HG03354 (cell line): ENCODE data around the gene FAF1.

Experiments used
- ATAC-seq: cut with Tn5 transposase; IDR thresholded peaks from one replicate; pipeline ENCODE4 v1.9.1; 2021; ENCODE audit warnings: mild to moderate bottlenecking; ENCODE audit not compliant: unreplicated experiment, poor library complexity, severe bottlenecking

Gene FAF1

GRCh38 chr1:50426108-50426700, 533.9 kb downstream of the FAF1 start:
- no peak for ATAC-seq

DNA sequence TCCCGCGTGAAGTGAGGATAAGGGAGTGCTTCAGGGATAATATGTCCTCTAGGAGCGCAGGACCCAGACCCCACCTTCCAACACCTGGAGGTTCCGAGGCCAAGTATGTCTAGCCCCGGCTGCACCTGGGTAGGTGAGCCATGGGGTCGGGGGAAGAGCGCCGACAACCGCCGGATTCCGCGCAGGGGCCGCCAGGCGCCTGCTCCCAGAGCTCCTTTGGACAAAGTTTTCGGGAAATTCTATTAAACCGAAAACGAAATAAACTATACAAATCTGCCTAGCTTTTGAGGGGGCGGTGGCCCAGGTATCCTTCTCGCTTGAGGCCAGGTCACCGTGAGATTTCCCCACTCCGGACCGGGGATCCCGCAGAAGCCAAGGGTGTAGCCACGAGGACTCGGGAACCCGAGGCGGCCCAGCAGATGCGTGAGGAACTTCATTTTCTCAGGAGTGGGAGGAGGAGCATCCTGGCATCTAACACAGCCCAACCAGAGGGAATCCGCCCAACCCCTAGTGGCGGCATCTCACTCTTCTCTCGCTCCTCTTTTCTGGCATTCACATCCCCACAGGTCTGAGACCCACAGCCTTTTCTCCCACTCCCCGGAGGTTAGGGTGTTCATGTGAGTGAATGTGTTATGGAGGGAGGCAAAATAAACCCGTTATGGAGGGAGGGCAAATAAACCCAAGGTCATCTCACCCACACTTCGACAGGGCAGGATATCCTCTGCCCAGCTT, 534.5 kb downstream of the FAF1 start:
- ATAC-seq, result no peak

GRCh38 chr1:50424884-50425375, 535.1 kb downstream of the FAF1 start:
- ATAC-seq, result no peak

- no peak for ATAC-seq
Observed at GRCh38 chr1:50424045-50424883, 535.8 kb downstream of the FAF1 start.

GRCh38 chr1:50423670-50424000, 536.4 kb downstream of the FAF1 start:
- ATAC-seq, result peak; percentile 24

GRCh38 chr1:50422946-50423669, 537.0 kb downstream of the FAF1 start, which contains the start of gene DMRTA2:
DMRTA2 (minus strand) TSS chr1:50423443; CDS start chr1:50421536, 1,907 bp downstream.
- peak; percentile 41 for ATAC-seq

- ATAC-seq, result no peak
Observed at GRCh38 chr1:50422675-50422945, 537.5 kb downstream of the FAF1 start.

GRCh38 chr1:50421768-50422674, 538.0 kb downstream of the FAF1 start:
- no peak for ATAC-seq

DNA sequence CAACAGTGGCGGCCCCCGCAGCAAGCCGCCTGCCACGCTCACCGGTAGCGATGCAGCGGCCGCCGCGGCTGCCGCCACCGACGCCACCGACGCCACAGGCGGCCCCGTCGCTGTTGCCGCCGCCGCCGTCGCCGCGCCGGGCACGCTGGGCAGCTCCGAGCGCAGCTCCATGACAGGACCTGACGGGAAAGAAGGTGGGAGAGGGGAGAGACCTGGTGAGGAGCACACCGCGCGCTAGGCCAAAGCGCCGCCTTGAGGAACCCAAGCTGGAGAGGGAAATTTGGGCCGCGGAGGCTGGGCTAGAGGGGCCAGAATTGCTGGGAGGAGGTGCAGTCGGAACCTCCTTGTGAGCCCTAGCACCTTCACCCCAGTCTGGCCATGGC, 538.7 kb downstream of the FAF1 start:
- ATAC-seq, result no peak

- ATAC-seq, result no peak
Observed at GRCh38 chr1:50420689-50421365, 539.2 kb downstream of the FAF1 start.

DNA sequence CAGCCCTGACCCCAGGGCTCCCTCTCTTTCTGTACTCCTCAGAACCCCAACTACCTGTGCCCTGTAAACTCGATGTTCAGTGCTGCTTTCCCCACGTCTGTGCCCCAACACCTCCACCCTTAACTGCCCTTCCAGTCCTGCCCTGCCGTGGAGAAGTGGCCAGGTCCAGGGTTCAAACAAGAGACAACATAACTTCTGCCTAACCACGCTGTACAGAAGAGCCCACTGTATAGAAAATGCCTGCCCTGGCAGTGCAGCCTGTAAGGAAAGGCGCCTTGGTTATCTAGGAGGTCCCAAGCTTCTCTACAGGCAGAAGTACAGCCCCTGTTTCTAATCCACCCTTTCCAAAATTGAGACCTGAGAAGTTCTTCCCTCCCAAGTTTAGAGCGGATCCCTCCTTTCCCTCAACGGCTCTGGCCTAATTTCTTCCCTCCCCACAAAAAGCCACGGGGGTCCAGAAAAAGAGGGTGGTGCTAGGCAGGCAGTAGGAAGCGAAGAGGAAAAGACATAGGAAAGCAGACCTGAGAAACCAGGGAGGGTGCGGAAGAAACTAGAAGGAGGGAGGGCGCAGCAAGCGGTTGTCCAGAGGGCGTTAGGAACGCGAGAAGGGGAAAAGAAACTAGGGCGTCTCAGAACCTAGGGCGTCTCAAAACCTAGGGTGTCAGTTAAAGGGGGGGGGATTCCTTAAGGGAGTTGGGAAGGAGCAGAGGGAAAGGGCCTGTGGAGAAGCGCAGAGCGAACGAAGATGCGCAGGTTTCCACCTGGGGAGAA, 540.0 kb downstream of the FAF1 start:
- no peak for ATAC-seq

GRCh38 chr1:50419192-50419906, 540.7 kb downstream of the FAF1 start:
- no peak for ATAC-seq

DNA sequence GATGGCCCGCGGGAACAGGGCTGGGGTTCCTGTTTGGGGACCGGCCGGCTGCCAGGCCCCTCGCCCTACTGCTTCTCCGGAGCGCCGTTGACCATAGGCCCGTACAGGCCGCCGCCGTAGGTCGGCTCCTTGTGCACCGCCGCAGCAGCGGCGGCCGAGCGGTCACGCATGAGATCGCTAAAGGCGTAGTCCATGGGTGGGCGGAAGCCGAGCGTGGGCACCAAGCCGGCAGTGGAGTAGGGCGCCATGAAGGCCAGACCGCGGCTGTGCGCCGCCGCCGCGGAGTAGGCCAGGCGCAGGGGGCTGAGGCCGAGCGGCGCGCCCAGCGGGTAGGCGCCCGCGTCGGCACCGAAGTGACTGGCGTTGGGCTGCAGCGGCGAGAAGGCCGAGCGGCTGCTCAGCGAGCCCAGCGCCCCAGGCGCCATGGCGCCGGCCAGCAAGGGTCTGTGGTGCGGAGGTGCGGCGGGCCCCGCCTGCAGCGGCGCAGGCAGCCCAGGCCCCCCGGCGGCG, 541.4 kb downstream of the FAF1 start:
- ATAC-seq, result no peak

DNA sequence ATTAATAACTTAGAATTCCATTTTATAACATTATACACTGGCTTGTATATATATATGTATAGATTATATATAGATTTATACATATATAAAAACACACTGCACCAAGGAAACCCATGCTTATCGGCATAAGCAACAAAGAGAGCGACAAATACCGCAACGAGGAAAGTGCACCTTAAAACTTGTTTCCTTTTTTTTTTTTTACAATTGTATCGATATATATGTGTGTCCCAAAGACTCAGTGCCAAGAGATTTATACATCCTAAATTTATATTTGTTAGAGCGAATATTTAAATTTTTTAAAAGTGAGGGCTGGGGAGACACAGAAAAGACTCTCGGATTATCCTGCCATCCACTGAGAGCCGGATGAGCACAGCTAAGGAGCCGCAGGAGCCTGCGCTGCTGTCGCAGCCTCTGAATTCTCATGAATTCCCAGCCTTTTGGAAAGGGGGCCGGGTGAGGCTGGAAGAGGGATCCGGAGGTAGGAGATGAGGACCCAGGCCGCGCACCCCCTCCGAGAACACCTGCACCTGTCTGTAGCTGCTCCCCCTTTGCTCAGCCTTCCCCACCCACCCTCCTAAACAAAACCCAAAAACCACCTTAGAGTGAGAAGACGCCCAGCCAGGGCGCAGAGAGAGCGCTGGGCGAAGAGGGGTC, 542.0 kb downstream of the FAF1 start:
- no peak for ATAC-seq

DNA sequence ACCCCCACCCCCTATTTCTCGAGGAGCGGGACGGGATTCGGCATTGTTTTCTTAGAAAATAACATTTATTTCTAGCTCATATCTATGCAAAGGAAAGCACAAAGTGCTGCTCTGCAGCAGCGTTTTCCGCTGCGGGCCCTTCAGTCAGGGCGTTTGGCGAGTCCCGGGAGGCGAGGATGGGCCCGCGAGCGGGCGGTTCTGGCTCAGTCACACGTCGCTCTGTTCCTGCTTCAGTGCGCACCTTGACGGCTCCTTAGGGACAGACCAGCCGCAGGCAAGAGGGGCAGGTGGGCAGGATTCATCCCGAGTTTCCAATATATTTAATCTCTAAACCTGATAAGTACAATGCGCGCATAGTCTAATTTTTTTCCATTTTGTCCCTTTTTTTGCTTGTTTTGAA, 542.6 kb downstream of the FAF1 start:
- no peak for ATAC-seq

DNA sequence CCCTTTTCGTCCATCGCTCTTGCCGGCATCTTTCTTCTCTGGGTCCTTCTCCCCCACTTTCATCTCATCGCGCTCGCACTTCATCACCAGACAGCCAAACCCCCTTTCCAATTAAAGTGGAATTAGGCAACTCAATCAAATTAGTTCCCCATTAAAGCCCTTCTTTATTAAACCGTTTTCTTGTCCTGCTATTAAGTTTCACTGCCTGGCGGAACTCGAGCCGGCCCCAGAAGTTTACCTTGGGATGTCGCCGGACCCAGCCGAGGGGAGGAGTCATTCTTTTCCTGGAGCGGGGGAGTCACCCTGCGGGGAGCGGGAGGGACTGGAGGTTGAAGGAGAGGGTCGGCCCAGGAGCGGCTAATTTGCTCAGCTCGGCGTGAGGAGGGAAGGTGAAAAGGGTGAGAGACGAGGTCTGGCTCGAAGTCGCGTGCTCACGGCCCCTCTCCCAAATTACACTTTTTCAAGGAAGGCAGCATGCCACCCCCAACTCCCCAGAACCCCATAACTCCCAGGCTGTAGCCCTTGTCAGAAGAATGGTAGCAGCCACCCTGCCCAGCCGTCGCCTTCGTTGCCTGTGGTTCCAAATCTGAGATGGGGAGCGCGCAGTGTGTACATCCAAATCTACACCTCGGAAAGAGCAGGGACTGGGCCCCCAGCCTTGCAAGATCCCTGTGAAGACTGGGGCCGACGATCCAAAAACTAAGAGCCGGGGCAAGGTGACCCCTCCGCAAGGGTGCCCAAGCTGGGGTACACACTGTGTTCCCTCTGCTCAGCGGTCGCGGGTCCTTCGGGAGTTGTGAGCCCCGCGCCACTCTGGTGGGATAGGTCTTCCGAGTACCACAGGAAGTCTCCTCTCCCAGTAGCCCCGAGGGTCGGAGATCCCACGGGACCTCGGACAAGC, 543.3 kb downstream of the FAF1 start:
- ATAC-seq, result no peak
